ENCODE measurements around the gene S100A2.

DNA sequence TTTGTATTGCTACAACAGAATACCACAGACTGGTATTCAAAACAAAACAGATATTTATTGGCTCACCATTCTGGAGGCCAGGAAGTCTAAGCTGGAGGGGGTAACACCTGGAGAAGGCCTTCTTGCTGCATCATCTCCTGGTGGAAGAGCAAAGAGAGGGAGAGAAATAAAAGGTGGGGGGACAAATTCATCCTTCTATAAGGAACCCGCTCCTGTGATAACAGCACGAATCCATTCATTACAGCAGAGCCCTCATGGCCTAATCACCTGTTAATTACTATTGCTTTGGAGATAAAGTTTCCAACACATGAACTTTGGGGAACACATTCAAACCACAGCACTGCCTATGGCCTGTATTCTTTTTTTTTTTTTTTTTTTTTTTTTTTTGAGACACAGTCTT lies 5.4 kb downstream of the S100A2 start:
- TF ChIP-seq POLR2AphosphoS5 (IDR thresholded peaks at IDR 0.05) (no peak), EP300 (IDR thresholded peaks at IDR 0.05) (no peak), POLR2A (IDR thresholded peaks at IDR 0.05) (no peak)
